ENCODE results near the gene DNAH12. TPM values are rescaled to one million over a fixed set of nuclear protein-coding genes. Genes with fewer than 3 reads are reported as not detected.
A peak's percentile ranks its signal among the peaks of the same experiment; 100 is the strongest.
"Not testable (repeated sequence)": the region's sequence is repeated elsewhere in the genome, so short reads cannot be mapped to it uniquely, and the experiment has no call there.

The DNAH12 gene
- total and polyA plus RNA-seq, 10 of the 15 experiments (the other 5 are each of a cell fraction or from before 2014, with no cell fraction given): under 0.01 to 0.35 (median 0.08) TPM

- ChIA-PET POLR2A (no interaction called here), SMC1A (ENCODE audit: uncharacterized antibody, unreplicated experiment) (interaction anchor here (0.6 to 0.7 kb wide), 2 partner anchors 10 to 131 kb away, joined by 3 read pairs; partner anchors contain the start of gene HESX1), CTCF (no interaction called here), RAD21 (ENCODE audit: unreplicated experiment) (no interaction called here)
- no peaks in the 10 kb centered on the region for H3K36me3 ChIP-seq (ENCODE audit: control insufficient read depth in 2 of 2, insufficient read depth in 2 of 2, low read length in 1 of 2)
- H4K20me1 ChIP-seq (ENCODE audit: control insufficient read depth, insufficient read depth): no peaks in the 10 kb centered on the region
- WGBS (ENCODE audit: insufficient coverage, insufficient replicate concordance, low lambda C conversion rate, missing lambda C conversion rate): 67% methylated on average over 3 of the region's 3 CpGs
- no peak for TF ChIP-seq TCF3 (IDR thresholded peaks at IDR 0.05; ENCODE audit: borderline replicate concordance, insufficient read depth, low read depth, low read length)
- TF ChIP-seq CTCF (IDR thresholded peaks at IDR 0.05 in 2 of 3, conservative IDR thresholded peaks at IDR 0.05 in 1 of 3; ENCODE audit: control insufficient read depth in 2 of 3, extremely low read depth in 1 of 3, insufficient read depth in 1 of 3, low read depth in 3 of 3, low read length in 3 of 3): 0 out of 6 replicates have a peak, but pooled peaks of 1 of the 3 experiments have one; percentile 1
- H3K27ac ChIP-seq (ENCODE audit: control insufficient read depth, insufficient read depth): no peak overlapping the region
- no peaks in the 10 kb centered on the region for H3K79me2 ChIP-seq (ENCODE audit: control insufficient read depth, insufficient read depth, low read length)
- FAIRE-seq (no peak), ATAC-seq (no peak), DNase-seq (ENCODE audit: low read depth, low spot score) (no peak)
- H3K9me3 ChIP-seq (replicated peaks; ENCODE audit: control insufficient read depth, insufficient read depth, low read length): no peaks in the 10 kb centered on the region
- H3K4me1 ChIP-seq (ENCODE audit: control insufficient read depth, insufficient read depth, low read length): no peaks in the 10 kb centered on the region
- no peak overlapping the region for H2AFZ ChIP-seq (ENCODE audit: control insufficient read depth, low read depth, low read length)
- intact Hi-C loops (cut with micrococcal nuclease; ENCODE audit: unreplicated experiment) (no loop called here), in situ Hi-C loops (cut with MboI) (no loop called here)
- 0 out of 4 replicates have a peak, but pooled peaks cover 0 to 4% of the 10 kb centered on the region in 2 experiments for H3K27me3 ChIP-seq (replicated peaks in 1 of 2; ENCODE audit: control insufficient read depth in 2 of 2, insufficient read depth in 2 of 2, low read length in 1 of 2)
- H3K4me2 ChIP-seq (ENCODE audit: control insufficient read depth, insufficient read depth): no peak overlapping the region
- H3K4me3 ChIP-seq: no peak overlapping the region
- H3K9ac ChIP-seq (ENCODE audit: control insufficient read depth, insufficient read depth, low read length): no peak overlapping the region
- no TSS peak for BruUV-seq (replicated peaks)
Observed at GRCh38 chr3:57331078-57331610, 213.0 kb downstream of the DNAH12 start.

- H3K4me2 ChIP-seq (ENCODE audit: control insufficient read depth, insufficient read depth); H3K9me3 ChIP-seq (replicated peaks; ENCODE audit: control insufficient read depth, insufficient read depth, low read length); BruUV-seq (replicated peaks); in situ Hi-C loops (cut with MboI); H3K4me3 ChIP-seq; H3K36me3 ChIP-seq (ENCODE audit: control insufficient read depth in 2 of 2, insufficient read depth in 2 of 2, low read length in 1 of 2); FAIRE-seq; DNase-seq (ENCODE audit: low read depth, low spot score); POLR2A ChIA-PET; H4K20me1 ChIP-seq (ENCODE audit: control insufficient read depth, insufficient read depth); ATAC-seq; H3K27ac ChIP-seq (ENCODE audit: control insufficient read depth, insufficient read depth); H3K9ac ChIP-seq (ENCODE audit: control insufficient read depth, insufficient read depth, low read length); H3K4me1 ChIP-seq (ENCODE audit: control insufficient read depth, insufficient read depth, low read length); H3K27me3 ChIP-seq (replicated peaks in 1 of 2; ENCODE audit: control insufficient read depth in 2 of 2, insufficient read depth in 2 of 2, low read length in 1 of 2); H3K79me2 ChIP-seq (ENCODE audit: control insufficient read depth, insufficient read depth, low read length); CTCF ChIA-PET; H2AFZ ChIP-seq (ENCODE audit: control insufficient read depth, low read depth, low read length); intact Hi-C loops (cut with micrococcal nuclease; ENCODE audit: unreplicated experiment); SMC1A ChIA-PET (ENCODE audit: uncharacterized antibody, unreplicated experiment); RAD21 ChIA-PET (ENCODE audit: unreplicated experiment): not testable (repeated sequence)
- WGBS (ENCODE audit: insufficient coverage, insufficient replicate concordance, low lambda C conversion rate, missing lambda C conversion rate): 0% methylated on average over 1 of the region's 1 CpG
Observed at GRCh38 chr3:57326498-57326897, 217.6 kb downstream of the DNAH12 start.
